ENCODE results near the gene RFX2.

DNA sequence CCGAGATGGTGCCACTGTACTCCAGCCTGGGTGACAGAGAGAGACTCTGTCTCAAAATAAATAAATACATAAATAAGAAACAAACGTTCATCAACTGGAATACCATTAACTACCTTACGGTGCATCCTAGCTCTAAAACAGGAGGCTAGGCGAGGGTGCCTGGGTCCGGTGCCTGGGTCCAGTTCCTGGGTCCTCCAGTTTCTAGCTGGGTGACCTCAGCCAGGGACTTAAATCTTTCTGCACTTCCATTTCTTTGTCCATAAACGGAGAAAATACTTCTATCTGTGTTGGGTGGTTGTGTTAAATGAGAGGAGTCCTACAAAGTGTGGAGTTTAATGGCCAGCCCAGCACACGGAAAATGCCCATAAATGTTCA, 34.0 kb downstream of the RFX2 start:
- TF ChIP-seq, protein P1, sequence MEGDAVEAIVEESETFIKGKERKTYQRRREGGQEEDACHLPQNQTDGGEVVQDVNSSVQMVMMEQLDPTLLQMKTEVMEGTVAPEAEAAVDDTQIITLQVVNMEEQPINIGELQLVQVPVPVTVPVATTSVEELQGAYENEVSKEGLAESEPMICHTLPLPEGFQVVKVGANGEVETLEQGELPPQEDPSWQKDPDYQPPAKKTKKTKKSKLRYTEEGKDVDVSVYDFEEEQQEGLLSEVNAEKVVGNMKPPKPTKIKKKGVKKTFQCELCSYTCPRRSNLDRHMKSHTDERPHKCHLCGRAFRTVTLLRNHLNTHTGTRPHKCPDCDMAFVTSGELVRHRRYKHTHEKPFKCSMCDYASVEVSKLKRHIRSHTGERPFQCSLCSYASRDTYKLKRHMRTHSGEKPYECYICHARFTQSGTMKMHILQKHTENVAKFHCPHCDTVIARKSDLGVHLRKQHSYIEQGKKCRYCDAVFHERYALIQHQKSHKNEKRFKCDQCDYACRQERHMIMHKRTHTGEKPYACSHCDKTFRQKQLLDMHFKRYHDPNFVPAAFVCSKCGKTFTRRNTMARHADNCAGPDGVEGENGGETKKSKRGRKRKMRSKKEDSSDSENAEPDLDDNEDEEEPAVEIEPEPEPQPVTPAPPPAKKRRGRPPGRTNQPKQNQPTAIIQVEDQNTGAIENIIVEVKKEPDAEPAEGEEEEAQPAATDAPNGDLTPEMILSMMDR (IDR thresholded peaks at IDR 0.05; ENCODE audit: low read depth, low read length, poor library complexity, severe bottlenecking): no peak
- no peak for TF ChIP-seq EZH2phosphoT487 (IDR thresholded peaks at IDR 0.05; ENCODE audit: borderline replicate concordance, low read length)

All from DOHH2 (cell line).